Measurements from ENCODE around the gene GAA.

GAA gene

DNA sequence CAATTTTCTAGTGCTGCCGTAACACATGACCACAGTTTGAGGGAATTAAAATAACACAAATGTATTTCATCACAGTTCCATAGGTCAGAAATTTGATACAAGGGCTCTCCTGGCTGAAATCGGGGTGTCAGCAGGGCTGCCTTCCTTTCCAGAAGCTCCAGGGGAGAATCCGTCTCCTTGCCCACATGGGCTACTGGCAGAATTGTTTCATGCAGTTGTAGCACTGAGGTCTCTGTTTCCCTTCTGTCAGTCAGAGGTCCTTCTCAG is 25.0 kb downstream of the GAA start:
- Histone ChIP-seq H3K79me2 (ENCODE audit: insufficient read depth, low read length) (no peaks in the 10 kb centered on the region), H3K9me2 (replicated peaks; ENCODE audit: low read depth, low read length) (no peaks in the 10 kb centered on the region), H4K20me1 (ENCODE audit: insufficient read depth, low read length, poor library complexity, severe bottlenecking) (no peaks in the 10 kb centered on the region), H3K4me3 (ENCODE audit: low read length, poor library complexity, severe bottlenecking) (no peak overlapping the region), H3K9me3 (ENCODE audit: insufficient read depth, low read depth, low read length) (no peaks in the 10 kb centered on the region), H3K4me1 (ENCODE audit: insufficient read depth, low read length, poor library complexity, severe bottlenecking) (no peaks in the 10 kb centered on the region), H3K27me3 (ENCODE audit: insufficient read depth, low read length, poor library complexity, severe bottlenecking) (no peaks in the 10 kb centered on the region), H2AFZ (ENCODE audit: low read length) (no peak overlapping the region), H3K36me3 (ENCODE audit: insufficient read depth, low read length) (no peaks in the 10 kb centered on the region), H3F3A (ENCODE audit: low read depth) (no peaks in the 10 kb centered on the region), H3K9ac (ENCODE audit: low read depth, low read length, poor library complexity, severe bottlenecking) (no peak overlapping the region), H3K4me2 (ENCODE audit: low read depth, low read length, poor library complexity, severe bottlenecking) (no peak overlapping the region)
- no peak for TF ChIP-seq CTCF (conservative IDR thresholded peaks at IDR 0.05; ENCODE audit: low read length)
- TF ChIP-seq EZH2phosphoT487 (IDR thresholded peaks at IDR 0.05; ENCODE audit: borderline replicate concordance), result no peak

DNA sequence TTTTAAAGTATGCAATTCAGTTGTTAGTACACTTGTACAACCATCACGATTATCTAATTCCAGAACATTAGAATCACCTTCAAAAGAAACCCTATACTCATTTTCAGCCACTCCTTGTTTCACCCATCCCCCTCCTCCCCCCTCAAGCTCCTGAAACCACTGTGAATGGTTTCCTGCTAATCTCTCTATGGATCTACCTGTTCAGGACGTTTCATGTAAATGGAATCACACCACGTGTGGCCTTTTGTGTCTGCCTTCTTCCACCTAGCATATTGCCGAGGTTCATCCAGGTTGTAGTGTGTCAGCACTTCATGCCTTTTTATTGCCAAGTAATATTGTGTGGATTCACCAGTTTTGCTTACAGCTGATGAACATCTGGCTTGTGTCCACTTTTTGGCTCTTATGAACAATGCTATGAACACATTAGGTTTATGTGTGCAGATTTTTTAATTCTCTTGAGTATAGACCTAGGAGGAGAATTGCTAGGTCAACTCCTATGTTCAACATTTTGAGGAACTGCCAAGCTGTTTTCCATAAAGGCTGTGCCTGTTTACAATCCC is 27.7 kb downstream of the GAA start:
- no peak overlapping the region for H3K4me3 ChIP-seq (ENCODE audit: low read length, poor library complexity, severe bottlenecking)
- TF ChIP-seq CTCF (conservative IDR thresholded peaks at IDR 0.05; ENCODE audit: low read length) (no peak), EZH2phosphoT487 (IDR thresholded peaks at IDR 0.05; ENCODE audit: borderline replicate concordance) (no peak)
- no peak overlapping the region for H3K9ac ChIP-seq (ENCODE audit: low read depth, low read length, poor library complexity, severe bottlenecking)
- no peak overlapping the region for H3K4me2 ChIP-seq (ENCODE audit: low read depth, low read length, poor library complexity, severe bottlenecking)
- no peaks in the 10 kb centered on the region for H3F3A ChIP-seq (ENCODE audit: low read depth)
- no peaks in the 10 kb centered on the region for H3K9me2 ChIP-seq (replicated peaks; ENCODE audit: low read depth, low read length)
- peaks cover 12% of the 10 kb centered on the region; the same call in 1 of the 2 replicates for H3K36me3 ChIP-seq (ENCODE audit: insufficient read depth, low read length)
- H4K20me1 ChIP-seq (ENCODE audit: insufficient read depth, low read length, poor library complexity, severe bottlenecking), result no peaks in the 10 kb centered on the region
- H3K27me3 ChIP-seq (ENCODE audit: insufficient read depth, low read length, poor library complexity, severe bottlenecking), result no peaks in the 10 kb centered on the region
- no peak overlapping the region for H2AFZ ChIP-seq (ENCODE audit: low read length)
- no peaks in the 10 kb centered on the region for H3K4me1 ChIP-seq (ENCODE audit: insufficient read depth, low read length, poor library complexity, severe bottlenecking)
- H3K9me3 ChIP-seq (ENCODE audit: insufficient read depth, low read depth, low read length), result no peaks in the 10 kb centered on the region
- no peaks in the 10 kb centered on the region for H3K79me2 ChIP-seq (ENCODE audit: insufficient read depth, low read length)

- no peaks in the 10 kb centered on the region for H4K20me1 ChIP-seq (ENCODE audit: insufficient read depth, low read length, poor library complexity, severe bottlenecking)
- no peak overlapping the region for H2AFZ ChIP-seq (ENCODE audit: low read length)
- H3K36me3 ChIP-seq (ENCODE audit: insufficient read depth, low read length), result peaks cover 31% of the 10 kb centered on the region; the same call in 1 of the 2 replicates
- TF ChIP-seq CTCF (conservative IDR thresholded peaks at IDR 0.05; ENCODE audit: low read length), result no peak
- TF ChIP-seq EZH2phosphoT487 (IDR thresholded peaks at IDR 0.05; ENCODE audit: borderline replicate concordance), result no peak
- H3K27me3 ChIP-seq (ENCODE audit: insufficient read depth, low read length, poor library complexity, severe bottlenecking), result no peaks in the 10 kb centered on the region
- no peaks in the 10 kb centered on the region for H3K9me3 ChIP-seq (ENCODE audit: insufficient read depth, low read depth, low read length)
- H3K4me2 ChIP-seq (ENCODE audit: low read depth, low read length, poor library complexity, severe bottlenecking), result no peak overlapping the region
- H3K4me3 ChIP-seq (ENCODE audit: low read length, poor library complexity, severe bottlenecking), result no peak overlapping the region
- no peaks in the 10 kb centered on the region for H3K79me2 ChIP-seq (ENCODE audit: insufficient read depth, low read length)
- H3K4me1 ChIP-seq (ENCODE audit: insufficient read depth, low read length, poor library complexity, severe bottlenecking), result no peaks in the 10 kb centered on the region
- H3K9ac ChIP-seq (ENCODE audit: low read depth, low read length, poor library complexity, severe bottlenecking), result no peak overlapping the region
- no peaks in the 10 kb centered on the region for H3F3A ChIP-seq (ENCODE audit: low read depth)
- H3K9me2 ChIP-seq (replicated peaks; ENCODE audit: low read depth, low read length), result no peaks in the 10 kb centered on the region
Observed at GRCh38 chr17:80130992-80131391, 29.6 kb downstream of the GAA start.

Measured in Loucy (cell line).